ENCODE data around the gene SYNJ1.

SYNJ1 gene

DNA sequence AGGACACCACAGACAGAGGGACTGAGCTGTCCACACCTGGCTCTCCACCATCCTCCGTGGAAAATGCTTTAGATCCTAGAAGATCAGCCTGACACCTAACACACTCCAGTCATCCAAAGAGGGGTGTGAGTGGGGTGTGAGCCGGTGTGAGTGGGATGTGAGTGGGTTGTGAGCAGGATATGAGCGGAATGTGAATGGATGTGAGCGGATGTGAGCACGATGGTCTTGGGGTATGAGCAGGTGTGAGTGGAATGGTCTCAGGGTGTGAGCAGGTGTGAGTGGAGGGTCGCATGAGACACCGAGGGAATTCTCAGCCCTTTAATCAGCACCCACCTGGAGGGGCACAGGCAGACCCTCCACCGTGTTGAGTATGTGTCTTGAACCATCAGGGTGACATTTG, 143.3 kb downstream of the SYNJ1 start:
- TF ChIP-seq GATA1 (IDR thresholded peaks at IDR 0.05; ENCODE audit: low read depth, low read length) (no peak), POLR2A (IDR thresholded peaks at IDR 0.05; ENCODE audit: low read length) (no peak)
- peak in 1 of 2 experiments; percentile 5 for DNase-seq

DNA sequence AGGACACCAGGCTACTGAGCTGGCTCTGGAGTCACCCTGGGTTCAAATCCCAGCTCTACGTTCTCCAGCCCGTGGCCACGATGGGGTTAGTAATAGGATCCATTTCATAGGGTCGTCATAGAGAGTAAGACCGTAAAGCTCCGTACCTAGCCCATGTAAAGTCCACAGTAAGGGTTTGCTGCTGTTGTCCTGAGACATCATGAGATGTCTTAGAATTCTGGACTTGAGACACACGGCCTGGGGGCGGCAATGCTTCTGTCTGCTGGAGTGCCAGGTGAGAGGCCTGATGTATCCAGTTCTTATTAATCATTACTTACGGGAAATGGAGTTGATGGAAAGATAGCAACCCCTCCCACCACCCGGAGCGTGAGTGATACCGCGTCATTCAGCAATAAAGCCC, 146.1 kb downstream of the SYNJ1 start:
- TF ChIP-seq POLR2A (IDR thresholded peaks at IDR 0.05; ENCODE audit: low read length) (no peak), GATA1 (IDR thresholded peaks at IDR 0.05; ENCODE audit: low read depth, low read length) (no peak)
- no peak for DNase-seq

DNA sequence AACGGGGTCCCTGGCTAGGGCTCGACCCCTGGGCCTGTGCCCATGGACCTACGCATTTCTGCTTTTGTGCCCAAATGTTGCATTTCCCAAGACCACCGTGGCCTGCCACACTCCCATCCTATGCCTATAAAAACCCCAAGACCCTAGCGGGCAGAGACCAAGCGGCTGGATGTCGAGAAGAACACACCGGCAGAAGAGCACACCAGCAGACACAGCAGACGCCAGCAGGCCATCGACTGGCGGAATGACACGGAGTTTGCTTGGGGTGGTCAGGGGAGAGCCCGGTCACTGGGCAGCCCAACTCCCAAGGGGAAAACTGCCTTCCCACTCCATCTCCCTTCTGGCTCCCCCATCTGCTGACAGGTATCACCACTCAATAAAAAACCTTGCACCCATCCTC, 146.9 kb downstream of the SYNJ1 start:
- no peak for DNase-seq
- TF ChIP-seq POLR2A (IDR thresholded peaks at IDR 0.05; ENCODE audit: low read length) (no peak), GATA1 (IDR thresholded peaks at IDR 0.05; ENCODE audit: low read depth, low read length) (no peak)
